Right atrium auricular region (tissue), 2 donors: ENCODE data around the gene EPM2A. TPM values are rescaled to one million over a fixed set of nuclear protein-coding genes. Genes with fewer than 3 reads are reported as not detected.

ENCODE experiments used
- total RNA-seq, 2 donors: library from RNA; depleted of rRNA; stranded (reverse); fragments of >200 nt; gene quantifications; one replicate each; pipeline ENCODE4 v1.1.0, GENCODE V29; 2016

Gene EPM2A
- total RNA-seq, 2 donors from 2014 or later, result 24.2 to 24.7 TPM

Other genes with a start within 250 kb of the EPM2A start
- gene FBXO30, start 79.3 kb upstream of the EPM2A start, total RNA-seq, result 10 to 100 TPM in 1 of 2 donors, 1 to 10 TPM in 1; 9.8 to 10.9 TPM
- gene SHPRH, start 228.8 kb upstream of the EPM2A start, total RNA-seq, result 10 to 100 TPM in 1 of 2 donors, 1 to 10 TPM in 1; 9.7 to 12.7 TPM